Hepatocyte (in vitro differentiated cells): ENCODE measurements around the gene ATP2B3. TPM values are rescaled to one million over a fixed set of nuclear protein-coding genes. Genes with fewer than 3 reads are reported as not detected.

Source experiments
- DNase-seq: peaks from one replicate; pipeline ENCODE4 v3.0.0-alpha.2; 2016; ENCODE audit warnings: low spot score
- H2AFZ ChIP-seq: fragments of 200-600 bp; sonication (generic); 2 replicates; pipeline ENCODE4 v1.6.0; 2016; ENCODE audit warnings: antibody characterized with exemption, mild to moderate bottlenecking
- H3K27ac ChIP-seq: fragments of 200-600 bp; sonication (generic); 2 replicates; pipeline ENCODE4 v1.5.1; 2016; ENCODE audit warnings: mild to moderate bottlenecking
- H3K27me3 ChIP-seq: fragments of 200-600 bp; sonication (generic); 2 replicates; pipeline ENCODE4 v1.6.1; 2016
- H3K36me3 ChIP-seq: fragments of 200-600 bp; sonication (generic); replicated peaks from 2 replicates; pipeline ENCODE4 v1.5.1; 2016; ENCODE audit warnings: low read depth; ENCODE audit not compliant: insufficient read depth
- H3K4me1 ChIP-seq: fragments of 200-600 bp; sonication (generic); 2 replicates; pipeline ENCODE4 v1.5.1; 2016; ENCODE audit warnings: mild to moderate bottlenecking, moderate library complexity; ENCODE audit not compliant: insufficient read depth
- H3K4me2 ChIP-seq: fragments of 200-600 bp; sonication (generic); 2 replicates; pipeline ENCODE4 v1.6.0; 2016
- H3K4me3 ChIP-seq: fragments of 200-600 bp; sonication (generic); 2 replicates; pipeline ENCODE4 v1.5.1; 2016; ENCODE audit warnings: mild to moderate bottlenecking
- H3K79me2 ChIP-seq: fragments of 200-600 bp; sonication (generic); 2 replicates; pipeline ENCODE4 v1.6.0; 2017; ENCODE audit warnings: mild to moderate bottlenecking
- H3K9me2 ChIP-seq: fragments of 200-600 bp; sonication (generic); replicated peaks from 2 replicates; pipeline ENCODE4 v1.6.0; 2017; ENCODE audit warnings: mild to moderate bottlenecking; ENCODE audit not compliant: insufficient read depth
- H3K9me3 ChIP-seq: fragments of 200-600 bp; sonication (generic); 2 replicates; pipeline ENCODE4 v1.5.1; 2016; ENCODE audit warnings: low read depth, mild to moderate bottlenecking
- H4K20me1 ChIP-seq: fragments of 200-600 bp; sonication (generic); 2 replicates; pipeline ENCODE4 v1.6.0; 2016; ENCODE audit warnings: mild to moderate bottlenecking; ENCODE audit not compliant: insufficient read depth, poor library complexity, severe bottlenecking
- CTCF ChIP-seq: fragments of 200-600 bp; sonication (generic); IDR thresholded peaks from 2 replicates; pipeline ENCODE4 v1.5.1; 2016; ENCODE audit warnings: antibody characterized with exemption, mild to moderate bottlenecking; ENCODE audit not compliant: poor library complexity
- EZH2 ChIP-seq: fragments of 200-600 bp; sonication (generic); IDR thresholded peaks from 2 replicates; pipeline ENCODE4 v1.6.1; 2016; ENCODE audit warnings: antibody characterized with exemption, mild to moderate bottlenecking, borderline replicate concordance
- EZH2phosphoT487 ChIP-seq: fragments of 200-600 bp; sonication (generic); IDR thresholded peaks from one replicate; pipeline ENCODE4 v1.6.1; 2018; ENCODE audit warnings: antibody characterized with exemption, mild to moderate bottlenecking, low read depth, moderate library complexity; ENCODE audit not compliant: unreplicated experiment, severe bottlenecking
- WGBS: methylation state at CpG from one replicate; pipeline ENCODE4 v1.1.6; 2016; ENCODE audit warnings: low lambda C conversion rate; ENCODE audit errors: missing lambda C conversion rate; 5-methylcytosine and 5-hydroxymethylcytosine counted together
- polyA plus RNA-seq: library from polyadenylated mRNA; unstranded; fragments of >200 nt; fragmentation: Nextera tagmentation; extraction: Ambion mirVana; gene quantifications from 2 replicates; pipeline ENCODE4 v1.2.1, GENCODE V29; 2016
- total RNA-seq: library from RNA; depleted of rRNA; stranded (reverse); fragments of >200 nt; gene quantifications from 2 replicates; pipeline ENCODE4 v1.2.3, GENCODE V29; 2014

The ATP2B3 gene
- total and polyA plus RNA-seq, 2 experiments from 2014 or later: 0.07 TPM; not detected in 1

DNA sequence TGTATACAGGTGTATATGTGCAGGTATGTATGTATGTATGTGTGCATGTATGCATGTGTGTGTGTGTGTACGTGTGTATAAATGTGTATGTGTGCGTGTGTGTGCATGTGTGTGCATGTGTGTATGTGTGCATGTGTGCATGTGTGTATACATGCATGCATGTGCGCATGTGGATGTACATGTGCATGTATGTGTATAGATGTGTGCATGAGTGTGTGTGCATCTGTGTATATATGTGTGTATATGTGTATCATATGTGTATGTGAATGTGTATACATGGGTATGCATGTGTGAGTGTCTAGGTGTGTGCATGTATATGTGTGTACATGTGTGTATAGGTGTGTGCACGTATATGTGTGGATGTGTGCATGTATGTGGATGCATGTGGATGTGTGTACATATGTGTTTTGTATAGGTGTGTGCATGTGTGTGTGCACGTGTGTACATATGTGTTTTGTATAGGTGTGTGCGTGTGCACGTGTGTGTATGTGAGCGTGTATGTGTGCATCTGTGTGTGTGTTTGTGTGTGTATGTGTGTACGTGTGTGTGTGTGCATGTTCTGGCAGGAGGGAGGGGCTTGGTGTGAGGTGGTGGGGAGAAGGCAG, 16.7 kb upstream of the ATP2B3 start:
- TF ChIP-seq CTCF: no peak
- TF ChIP-seq EZH2phosphoT487: no peak
- TF ChIP-seq EZH2: no peak
- no peak overlapping the region for H3K4me2 ChIP-seq
- H3K9me3 ChIP-seq: no peaks in the 10 kb centered on the region
- no peaks in the 10 kb centered on the region for H3K36me3 ChIP-seq
- no peaks in the 10 kb centered on the region for H3K4me1 ChIP-seq
- H4K20me1 ChIP-seq: no peaks in the 10 kb centered on the region
- H3K27ac ChIP-seq: no peak overlapping the region
- H3K4me3 ChIP-seq: no peak overlapping the region
- DNase-seq: no peak
- H3K27me3 ChIP-seq: no peaks in the 10 kb centered on the region
- WGBS: 85% methylated on average over 9 of the region's 9 CpGs
- no peaks in the 10 kb centered on the region for H3K79me2 ChIP-seq
- H3K9me2 ChIP-seq: no peaks in the 10 kb centered on the region
- H2AFZ ChIP-seq: no peak overlapping the region

DNA sequence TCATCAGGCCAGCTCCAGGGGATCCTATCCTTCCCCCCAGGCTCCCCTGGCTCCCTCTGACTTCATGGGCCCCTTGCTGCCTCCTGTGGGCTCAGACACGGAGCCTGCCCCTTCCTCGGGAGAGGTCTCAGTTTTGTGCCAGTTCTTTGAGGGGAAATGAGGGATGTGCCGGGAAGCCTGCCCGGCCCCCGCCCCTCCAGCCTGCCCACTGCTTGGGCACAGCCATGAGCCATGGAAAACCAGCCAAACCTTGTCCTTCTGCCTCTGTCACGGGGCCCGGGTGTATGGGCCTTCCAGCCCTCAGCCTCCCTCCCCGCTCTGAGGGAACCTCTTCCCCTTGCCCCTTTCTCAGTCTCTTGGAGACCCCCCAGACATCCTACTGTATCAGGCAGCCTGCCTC, 15.9 kb upstream of the ATP2B3 start:
- Histone ChIP-seq H3K36me3 (no peaks in the 10 kb centered on the region), H3K9me3 (no peaks in the 10 kb centered on the region), H3K27me3 (no peaks in the 10 kb centered on the region), H3K4me2 (no peak overlapping the region), H3K4me3 (no peak overlapping the region), H3K79me2 (no peaks in the 10 kb centered on the region), H3K27ac (no peak overlapping the region), H2AFZ (no peak overlapping the region), H3K4me1 (no peaks in the 10 kb centered on the region), H3K9me2 (no peaks in the 10 kb centered on the region), H4K20me1 (no peaks in the 10 kb centered on the region)
- 86% methylated on average over 5 of the region's 8 CpGs for WGBS
- TF ChIP-seq CTCF: no peak
- TF ChIP-seq EZH2: no peak
- TF ChIP-seq EZH2phosphoT487: no peak
- DNase-seq: no peak

- DNase-seq: no peak
- Histone ChIP-seq H3K79me2 (no peaks in the 10 kb centered on the region), H3K36me3 (no peaks in the 10 kb centered on the region), H3K9me3 (no peaks in the 10 kb centered on the region), H3K27me3 (no peaks in the 10 kb centered on the region), H3K4me3 (no peak overlapping the region), H3K9me2 (no peaks in the 10 kb centered on the region), H4K20me1 (no peaks in the 10 kb centered on the region), H2AFZ (no peak overlapping the region), H3K4me1 (no peaks in the 10 kb centered on the region), H3K4me2 (no peak overlapping the region), H3K27ac (no peak overlapping the region)
- 87% methylated on average over 5 of the region's 10 CpGs for WGBS
- TF ChIP-seq EZH2phosphoT487: no peak
- no peak for TF ChIP-seq CTCF
- no peak for TF ChIP-seq EZH2
These were observed 15.3 kb upstream of the ATP2B3 start for GRCh38 chrX:153502131-153502530.

DNA sequence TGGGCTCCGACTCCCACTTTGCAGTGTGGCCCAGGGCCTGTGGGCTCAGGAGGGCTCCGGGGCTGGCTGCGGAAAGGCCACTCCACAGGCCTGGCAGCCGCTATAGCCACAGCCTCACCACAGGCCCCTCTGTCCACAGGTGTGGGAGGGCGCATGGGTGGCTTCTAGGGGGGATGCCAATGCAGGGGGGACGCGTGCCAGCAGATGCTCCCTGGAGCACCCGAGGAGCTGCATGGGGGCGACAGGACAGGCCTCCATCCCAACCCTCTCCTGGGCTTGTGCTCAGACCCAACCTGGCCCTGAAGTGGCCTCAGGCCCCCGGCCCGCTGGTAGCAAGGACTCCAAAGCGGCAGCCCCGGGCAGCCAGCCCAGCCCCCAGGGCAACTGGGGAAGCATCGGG, 14.6 kb upstream of the ATP2B3 start:
- Histone ChIP-seq H3K36me3 (no peaks in the 10 kb centered on the region), H3K27ac (no peak overlapping the region), H3K4me2 (no peak overlapping the region), H3K4me1 (no peaks in the 10 kb centered on the region), H3K27me3 (no peaks in the 10 kb centered on the region), H3K4me3 (no peak overlapping the region), H4K20me1 (no peaks in the 10 kb centered on the region), H3K9me3 (no peaks in the 10 kb centered on the region), H2AFZ (no peak overlapping the region), H3K9me2 (no peaks in the 10 kb centered on the region), H3K79me2 (no peaks in the 10 kb centered on the region)
- WGBS: 87% methylated on average over 11 of the region's 14 CpGs
- TF ChIP-seq EZH2phosphoT487 (no peak), CTCF (no peak), EZH2 (no peak)
- no peak for DNase-seq
